H9 (cell line): Measurements from ENCODE around the gene HSPA12A. TPM values are rescaled to one million over a fixed set of nuclear protein-coding genes. Genes with fewer than 3 reads are reported as not detected.

ENCODE experiments used
- DNase-seq: peaks from one replicate; pipeline ENCODE4 v3.0.0-alpha.2; 2017
- H2AFZ ChIP-seq: one replicate; pipeline ENCODE4 v1.6.1; 2013; ENCODE audit warnings: mild to moderate bottlenecking, low read length, control low read depth, moderate library complexity
- H2AK5ac ChIP-seq: 2 replicates; pipeline ENCODE4 v1.6.1; 2013; ENCODE audit warnings: low read length, control low read depth, mixed read lengths; ENCODE audit not compliant: insufficient read length
- H2BK120ac ChIP-seq: one replicate; pipeline ENCODE4 v1.6.1; 2013; ENCODE audit warnings: low read depth, mild to moderate bottlenecking, low read length, control low read depth, inconsistent platforms; ENCODE audit not compliant: poor library complexity, severe bottlenecking
- H2BK12ac ChIP-seq: 2 replicates; pipeline ENCODE4 v1.6.1; 2013; ENCODE audit warnings: low read length, control low read depth, mixed read lengths, low read depth; ENCODE audit not compliant: insufficient read length
- H2BK15ac ChIP-seq: 2 replicates; pipeline ENCODE4 v1.6.1; 2013; ENCODE audit warnings: low read depth, low read length, control low read depth
- H2BK20ac ChIP-seq: one replicate; pipeline ENCODE4 v1.6.1; 2013; ENCODE audit warnings: low read depth, mild to moderate bottlenecking, low read length, control low read depth, inconsistent platforms; ENCODE audit not compliant: poor library complexity, severe bottlenecking
- H2BK5ac ChIP-seq: 2 replicates; pipeline ENCODE4 v1.6.1; 2013; ENCODE audit warnings: low read length, control low read depth, mixed read lengths; ENCODE audit not compliant: insufficient read length
- H3K14ac ChIP-seq: 2 replicates; pipeline ENCODE4 v1.6.1; 2013; ENCODE audit warnings: low read length, control low read depth; ENCODE audit not compliant: insufficient read depth
- H3K18ac ChIP-seq: 2 replicates; pipeline ENCODE4 v1.6.1; 2013; ENCODE audit warnings: low read depth, mild to moderate bottlenecking, mixed read lengths, low read length, control low read depth; ENCODE audit not compliant: insufficient read length
- H3K23ac ChIP-seq: 2 replicates; pipeline ENCODE4 v1.6.1; 2013; ENCODE audit warnings: low read length, control low read depth, mixed read lengths, low read depth; ENCODE audit not compliant: insufficient read length
- H3K23me2 ChIP-seq: 2 replicates; pipeline ENCODE4 v1.6.1; 2013; ENCODE audit warnings: low read depth, mild to moderate bottlenecking, mixed read lengths, low read length, control low read depth; ENCODE audit not compliant: insufficient read length, poor library complexity, severe bottlenecking
- H3K27ac ChIP-seq: 2 replicates; pipeline ENCODE4 v1.5.1; 2013; ENCODE audit warnings: low read length, control low read depth, mixed read lengths, low read depth; ENCODE audit not compliant: insufficient read length
- H3K27me3 ChIP-seq: 2 replicates; pipeline ENCODE4 v1.6.1; 2013; ENCODE audit warnings: low read length, control low read depth, inconsistent platforms; ENCODE audit not compliant: insufficient read depth
- H3K4ac ChIP-seq: 2 replicates; pipeline ENCODE4 v1.6.1; 2013; ENCODE audit warnings: low read depth, mild to moderate bottlenecking, control low read depth, inconsistent platforms, low read length, moderate library complexity
- H3K4me1 ChIP-seq: 2 replicates; pipeline ENCODE4 v1.6.1; 2013; ENCODE audit warnings: low read length, control low read depth, inconsistent platforms; ENCODE audit not compliant: insufficient read depth
- H3K4me2 ChIP-seq: 2 replicates; pipeline ENCODE4 v1.6.1; 2013; ENCODE audit warnings: low read length, control low read depth, mixed read lengths; ENCODE audit not compliant: insufficient read length, insufficient read depth
- H3K56ac ChIP-seq: 2 replicates; pipeline ENCODE4 v1.6.1; 2013; ENCODE audit warnings: low read depth, mild to moderate bottlenecking, mixed read lengths, low read length, control low read depth; ENCODE audit not compliant: insufficient read length
- H3K79me1 ChIP-seq: 2 replicates; pipeline ENCODE4 v1.6.1; 2013; ENCODE audit warnings: low read depth, mild to moderate bottlenecking, moderate library complexity, low read length, control low read depth, inconsistent platforms; ENCODE audit not compliant: insufficient read depth, poor library complexity, severe bottlenecking
- H3K79me2 ChIP-seq: 2 replicates; pipeline ENCODE4 v1.6.1; 2013; ENCODE audit warnings: low read length, control low read depth, inconsistent platforms; ENCODE audit not compliant: insufficient read depth
- H3K9ac ChIP-seq: 2 replicates; pipeline ENCODE4 v1.6.1; 2013; ENCODE audit warnings: low read length, control low read depth, mixed read lengths; ENCODE audit not compliant: insufficient read length; ENCODE audit errors: extremely low read depth
- H3K9me3 ChIP-seq: one replicate; pipeline ENCODE4 v1.6.1; 2013; ENCODE audit warnings: low read depth, low read length, inconsistent platforms; ENCODE audit not compliant: control insufficient read depth
- H3T11ph ChIP-seq: one replicate; pipeline ENCODE4 v1.6.1; 2013; ENCODE audit warnings: mild to moderate bottlenecking, low read length, control low read depth, inconsistent platforms
- H4K20me1 ChIP-seq: one replicate; pipeline ENCODE4 v1.6.1; 2013; ENCODE audit not compliant: control insufficient read depth, insufficient read length, insufficient read depth
- H4K5ac ChIP-seq: 2 replicates; pipeline ENCODE4 v1.6.1; 2013; ENCODE audit warnings: low read depth, mild to moderate bottlenecking, mixed read lengths, low read length, control low read depth; ENCODE audit not compliant: insufficient read length
- H4K8ac ChIP-seq: replicated peaks from 2 replicates; pipeline ENCODE4 v1.6.1; 2013; ENCODE audit warnings: low read length, control low read depth, mixed read lengths, low read depth; ENCODE audit not compliant: insufficient read length
- H4K91ac ChIP-seq: 2 replicates; pipeline ENCODE4 v1.6.1; 2013; ENCODE audit warnings: low read depth, mild to moderate bottlenecking, moderate library complexity, mixed read lengths, low read length, control low read depth; ENCODE audit not compliant: insufficient read length
- H3K27ac Mint-ChIP-seq, 3 experiments: 2 replicates in 2 of 3; 3 replicates in 1 of 3; pipeline ENCODE4 v1.8.0; 2020 to 2021; ENCODE audit warnings: mixed read lengths in 3 of 3, mild to moderate bottlenecking in 1 of 3, moderate library complexity in 1 of 3
- H3K27me3 Mint-ChIP-seq: 2 replicates; pipeline ENCODE4 v1.8.0; 2021; ENCODE audit warnings: low read depth, mild to moderate bottlenecking, moderate library complexity, mixed read lengths
- H3K36me3 Mint-ChIP-seq, 3 experiments: 2 replicates in 2 of 3; 3 replicates in 1 of 3; pipeline ENCODE4 v1.8.0; 2020 to 2021; ENCODE audit warnings: low read depth in 3 of 3, mixed read lengths in 3 of 3; ENCODE audit not compliant: insufficient read depth in 1 of 3
- H3K4me1 Mint-ChIP-seq, 2 experiments: 2 replicates each; pipeline ENCODE4 v1.8.0; 2020; ENCODE audit warnings: mixed read lengths in 2 of 2
- H3K4me3 Mint-ChIP-seq, 2 experiments: 2 replicates in 1 of 2; 3 replicates in 1 of 2; pipeline ENCODE4 v1.8.0; 2020 to 2021; ENCODE audit warnings: mild to moderate bottlenecking in 2 of 2, mixed read lengths in 2 of 2, moderate library complexity in 1 of 2
- H3K9me3 Mint-ChIP-seq, 2 experiments: 2 replicates in 1 of 2; 3 replicates in 1 of 2; pipeline ENCODE4 v1.8.0; 2020; ENCODE audit warnings: mild to moderate bottlenecking in 2 of 2, mixed read lengths in 2 of 2, moderate library complexity in 1 of 2
- CTCF ChIP-seq: fragments of 200-600 bp; sonication (generic); conservative IDR thresholded peaks from 3 replicates; pipeline ENCODE4 v1.8.0; 2021; ENCODE audit warnings: antibody characterized with exemption, mild to moderate bottlenecking
- WGBS: extraction: QIAGEN DNeasy Blood & Tissue Kit; methylation state at CpG from one replicate; pipeline ENCODE4 v1.1.7; 2013; ENCODE audit warnings: missing lambda C conversion rate, low lambda C conversion rate, mixed read lengths; ENCODE audit not compliant: insufficient read length; ENCODE audit errors: extremely low coverage; 5-methylcytosine and 5-hydroxymethylcytosine counted together
- total RNA-seq: library from RNA; stranded (reverse); gene quantifications from 2 replicates; pipeline ENCODE4 v1.2.1, GENCODE V29; 2021

Gene HSPA12A
- total RNA-seq, 1 experiment from 2014 or later: 3.2 TPM

- Histone ChIP-seq H3T11ph (no peak overlapping the region), H3K79me1 (no peaks in the 10 kb centered on the region), H3K79me2 (no peaks in the 10 kb centered on the region), H3K4ac (no peak overlapping the region), H3K4me2 (no peak overlapping the region), H2AFZ (no peak overlapping the region), H2BK15ac (no peak overlapping the region), H4K8ac (no peak overlapping the region), H3K23ac (no peak overlapping the region), H3K23me2 (no peaks in the 10 kb centered on the region), H3K56ac (no peak overlapping the region), H2BK120ac (no peak overlapping the region), H2AK5ac (no peak overlapping the region), H3K4me1 (no peaks in the 10 kb centered on the region), H4K5ac (no peak overlapping the region), H3K18ac (no peak overlapping the region), H3K14ac (no peak overlapping the region), H2BK20ac (no peak overlapping the region), H3K9me3 (peaks cover 4% of the 10 kb centered on the region), H2BK12ac (no peak overlapping the region), H3K27ac (no peak overlapping the region), H3K27me3 (no peaks in the 10 kb centered on the region), H4K91ac (no peak overlapping the region), H4K20me1 (no peaks in the 10 kb centered on the region), H2BK5ac (no peak overlapping the region), H3K9ac (no peak overlapping the region)
- H3K4me1 Mint-ChIP-seq: peaks cover 5% of the 10 kb centered on the region in 2 experiments; a peak in 3 of 4 replicates
- DNase-seq: no peak
- H3K4me3 Mint-ChIP-seq: no peak overlapping the region
- H3K9me3 Mint-ChIP-seq: peaks cover 10 to 13% of the 10 kb centered on the region in 2 experiments
- no peak overlapping the region for H3K27ac Mint-ChIP-seq
- H3K36me3 Mint-ChIP-seq: peaks cover 0 to 9% (median 0%) of the 10 kb centered on the region in 3 experiments; a peak in 3 of 7 replicates
- no peak for TF ChIP-seq CTCF
- peaks cover 23% of the 10 kb centered on the region for H3K27me3 Mint-ChIP-seq
- no CpG with 5 or more reads among the region's 8 CpGs for WGBS
These were observed 18.6 kb upstream of the HSPA12A start for GRCh38 chr10:116760919-116761318.
